NCI-H2196 (cell line): ENCODE measurements around the gene ITIH5.

Experiments used
- DNase-seq: peaks from one replicate; lab custom pipeline; 2025; ENCODE audit not compliant: unreplicated experiment; lab: John Stamatoyannopoulos, UW

ITIH5 gene

DNA sequence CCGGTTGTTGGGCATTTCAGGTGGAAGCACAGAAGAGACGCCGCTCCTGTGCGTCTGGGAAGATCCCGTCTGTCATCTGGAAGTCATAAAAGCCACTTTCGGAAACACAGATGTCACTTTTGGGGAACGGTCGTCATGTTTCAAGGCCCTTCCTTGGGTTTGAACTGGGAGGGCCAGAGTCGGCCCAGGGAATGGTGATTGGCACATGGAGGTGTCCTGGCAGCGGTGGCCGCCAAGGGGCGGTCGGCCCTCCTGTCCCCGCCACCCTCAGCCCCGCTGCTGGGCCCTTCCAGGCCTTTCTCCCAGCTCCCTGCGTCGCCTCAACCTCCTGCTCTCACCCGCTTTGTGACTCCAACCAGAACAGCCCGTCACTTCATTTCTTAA lies 140.8 kb downstream of the ITIH5 start:
- DNase-seq: no peak

DNA sequence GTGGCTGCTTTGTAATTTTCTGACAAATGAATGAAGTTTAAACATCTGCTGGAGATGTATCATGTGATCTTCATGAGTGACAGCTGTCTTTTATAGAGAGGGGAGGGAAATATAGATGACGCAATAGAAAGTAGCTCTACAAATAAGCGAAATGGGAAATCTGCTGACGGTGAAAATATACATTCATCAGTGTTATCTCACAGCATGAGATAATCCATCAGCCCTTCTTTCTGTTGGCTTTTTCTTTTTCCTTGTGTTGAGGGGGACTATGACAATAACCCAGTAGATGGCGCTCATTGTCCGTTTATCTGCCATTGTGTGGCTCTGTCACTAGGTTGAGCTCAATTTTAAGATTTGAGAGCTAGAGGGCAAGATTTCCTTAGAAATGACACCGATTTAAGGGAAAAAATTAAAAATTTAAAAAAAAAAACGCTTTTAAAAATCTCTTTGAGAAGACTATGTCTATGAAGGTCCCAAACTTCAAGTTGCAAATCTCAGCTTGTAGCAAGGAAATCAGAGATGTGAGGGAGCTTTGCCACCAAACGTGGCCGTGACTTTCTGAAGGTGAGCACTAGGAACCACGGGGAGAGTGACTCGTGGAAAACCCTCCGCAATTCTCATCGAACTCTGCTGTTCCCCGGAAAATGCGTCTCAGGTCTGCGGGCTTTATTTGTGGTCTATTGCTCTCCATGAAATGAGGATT lies 141.3 kb downstream of the ITIH5 start:
- peak; percentile 40 for DNase-seq

DNA sequence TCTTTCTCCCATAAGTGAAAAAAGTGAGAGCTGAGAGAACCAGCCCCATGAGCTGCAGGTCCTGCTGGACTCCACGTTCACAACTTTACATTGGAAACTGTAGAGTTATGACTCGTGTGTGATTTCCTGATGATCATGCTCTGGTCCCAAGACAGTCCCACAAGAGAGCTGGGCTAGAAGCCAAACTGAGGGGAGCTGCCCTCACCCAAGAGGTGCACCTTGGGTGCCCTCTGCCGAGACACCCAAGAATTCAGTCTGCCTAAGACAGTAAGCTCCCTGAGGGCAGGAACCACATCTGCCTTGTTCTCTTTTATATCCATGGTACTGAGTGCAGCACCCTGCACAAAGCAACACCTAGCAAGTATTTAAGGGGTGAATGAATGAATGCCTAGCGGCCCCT lies 143.1 kb downstream of the ITIH5 start:
- DNase-seq: no peak

DNA sequence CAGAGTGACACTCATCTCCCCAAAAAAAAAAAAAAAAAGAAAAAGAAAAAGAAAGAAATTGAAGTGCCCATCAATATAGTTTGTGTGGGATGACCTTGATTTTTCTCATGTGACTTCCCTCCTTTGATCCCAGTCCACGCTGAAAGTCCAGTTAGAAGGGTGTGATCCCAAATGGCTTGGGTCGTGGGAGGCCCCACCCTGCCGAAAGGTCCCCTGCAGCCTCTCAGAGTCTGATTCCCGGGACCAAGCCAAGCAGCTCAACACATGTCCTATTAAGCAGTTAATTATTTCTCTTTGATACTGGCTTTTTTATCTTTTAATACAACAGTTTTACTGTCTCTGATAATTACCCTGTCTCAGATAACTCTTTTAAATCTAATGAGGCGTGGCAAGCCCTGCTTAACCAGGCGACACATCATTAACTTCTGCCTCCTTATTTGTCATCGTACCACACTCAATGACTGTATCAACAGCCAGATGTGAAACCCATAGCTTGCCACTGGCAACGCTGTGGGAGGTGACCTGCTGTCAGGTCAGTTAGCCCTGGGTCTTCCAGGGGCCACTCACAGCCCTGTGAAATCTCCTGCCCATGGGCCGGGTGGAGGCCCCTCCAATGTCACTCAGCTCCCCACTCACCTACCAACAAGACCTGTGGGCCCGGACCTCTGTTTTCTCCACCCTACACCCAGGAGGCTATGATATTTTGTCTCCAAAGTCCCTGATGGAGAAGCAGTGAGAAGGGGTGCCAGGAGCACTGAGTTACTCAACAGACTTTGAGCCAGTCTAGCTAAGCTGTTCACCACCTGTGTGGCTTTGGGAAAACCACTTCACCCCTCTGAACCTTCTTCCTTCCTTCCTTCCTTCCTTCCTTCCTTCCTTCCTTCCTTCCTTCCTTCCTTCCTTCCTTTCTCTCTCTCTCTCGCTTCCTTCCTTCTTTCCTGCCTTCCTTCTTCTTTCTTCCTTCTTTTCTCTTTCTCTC lies 146.0 kb downstream of the ITIH5 start:
- no peak for DNase-seq

DNA sequence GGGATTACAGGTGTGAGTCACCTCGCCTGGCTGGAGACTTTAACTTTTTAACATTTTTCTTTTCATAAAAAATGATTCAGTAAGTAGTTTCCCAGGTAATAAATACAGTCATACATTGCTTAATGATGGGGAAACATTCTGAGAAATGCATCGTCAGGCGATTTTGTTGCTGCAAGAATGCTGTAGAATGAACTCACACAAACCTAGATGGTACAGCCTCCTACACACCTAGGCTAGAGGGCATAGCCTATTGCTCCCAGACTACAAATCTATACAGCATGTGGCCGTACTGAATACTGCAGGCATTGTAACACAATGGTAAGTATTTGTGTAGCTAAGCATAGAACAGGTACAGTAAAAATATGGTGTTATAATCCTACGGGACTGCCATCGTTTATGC lies 147.4 kb downstream of the ITIH5 start:
- no peak for DNase-seq

DNA sequence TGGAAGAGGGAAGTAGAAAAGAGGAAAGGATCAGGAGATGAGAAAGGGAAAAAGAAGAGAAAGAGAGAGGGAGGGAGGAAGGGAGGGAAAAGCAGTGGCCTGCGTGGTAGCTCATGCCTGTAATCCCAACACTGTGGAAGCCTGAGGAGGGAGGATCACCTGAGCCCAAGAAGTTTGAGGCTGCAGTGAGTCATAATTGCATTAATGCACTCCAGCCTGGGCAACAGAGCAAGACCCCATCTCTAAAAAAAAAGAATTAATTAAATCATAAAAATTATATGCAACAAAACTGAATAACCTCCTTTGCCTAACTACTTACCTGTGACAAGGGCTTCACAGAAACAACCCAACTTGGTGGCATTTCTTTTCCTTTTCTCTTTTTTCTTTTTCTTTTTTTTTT lies 148.1 kb downstream of the ITIH5 start:
- DNase-seq: no peak

DNA sequence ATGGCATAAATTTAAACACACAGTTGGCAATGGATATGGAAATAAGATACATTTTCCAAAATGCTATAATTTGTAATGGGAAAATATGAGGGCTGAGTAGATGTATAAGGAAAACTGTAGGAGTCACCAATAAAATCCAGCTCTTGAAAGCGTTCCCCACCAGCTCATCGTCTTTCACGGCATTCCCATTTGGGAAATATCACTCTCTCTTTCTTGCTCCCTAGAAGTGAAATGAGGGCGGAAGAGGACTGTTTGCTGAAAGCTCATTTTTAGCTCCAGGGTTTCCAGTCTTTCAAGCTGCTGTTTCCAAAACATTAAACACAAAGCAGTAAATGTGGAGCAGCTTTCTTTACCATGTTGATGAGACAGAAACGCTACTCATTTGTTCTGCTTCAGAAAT lies 151.3 kb downstream of the ITIH5 start:
- DNase-seq: no peak

DNA sequence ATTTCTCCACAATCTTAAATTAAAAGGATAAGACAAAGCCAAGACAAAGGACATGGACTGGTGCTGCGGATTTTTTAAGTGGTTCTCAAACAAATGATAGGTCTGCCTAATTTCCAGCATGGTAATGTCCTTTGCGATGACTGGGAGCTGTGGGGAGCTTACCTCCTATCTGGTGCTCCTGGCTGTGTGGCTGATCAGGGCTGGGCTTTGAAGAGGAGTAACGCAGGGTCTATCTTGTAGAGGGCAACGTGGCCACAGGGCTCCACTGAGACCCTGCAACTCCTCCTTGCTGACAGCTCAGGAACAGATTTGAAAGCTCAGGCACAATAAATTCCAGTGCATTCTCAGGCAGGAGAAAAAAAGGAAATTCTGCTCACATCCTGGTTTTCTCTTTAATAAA lies 152.8 kb downstream of the ITIH5 start:
- DNase-seq: no peak

DNA sequence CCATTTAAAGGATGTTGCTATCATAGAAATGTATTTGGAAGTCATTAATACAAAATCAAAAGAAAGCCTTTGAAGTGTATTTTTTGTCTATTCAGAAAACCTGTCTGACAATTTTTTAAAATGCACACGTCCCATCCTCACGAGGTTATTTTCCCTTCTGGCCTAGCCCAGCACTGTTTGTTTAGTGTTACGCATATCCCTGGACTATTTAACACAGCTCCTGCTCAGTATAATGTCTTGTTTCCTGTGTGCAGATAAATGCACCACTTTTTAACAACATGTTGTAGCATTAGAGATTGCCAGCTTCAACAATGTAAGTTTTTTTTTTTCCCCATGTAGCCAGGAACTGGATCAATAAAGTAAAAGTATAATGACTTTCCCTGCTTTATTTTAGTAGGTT lies 153.3 kb downstream of the ITIH5 start:
- no peak for DNase-seq

DNA sequence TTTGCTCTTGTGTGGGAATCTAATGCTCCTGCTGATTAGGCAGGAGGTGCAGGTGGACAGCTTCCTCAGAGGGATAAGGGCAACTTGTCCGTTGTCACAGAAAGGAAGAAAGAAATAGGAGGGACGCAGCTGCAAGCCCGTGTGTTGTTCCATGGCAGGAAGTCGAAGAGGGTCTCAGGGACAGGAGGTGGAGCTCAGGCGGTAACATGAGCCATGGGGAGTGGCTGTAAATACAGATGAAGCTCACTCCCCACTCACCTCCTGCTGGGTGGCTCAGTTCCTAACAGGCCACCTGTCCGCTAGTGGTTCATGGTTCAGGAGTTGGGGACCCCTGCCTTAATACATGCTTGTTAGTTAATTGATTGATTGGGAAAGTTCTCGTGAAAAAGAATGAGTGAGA lies 154.3 kb downstream of the ITIH5 start:
- DNase-seq: no peak

DNA sequence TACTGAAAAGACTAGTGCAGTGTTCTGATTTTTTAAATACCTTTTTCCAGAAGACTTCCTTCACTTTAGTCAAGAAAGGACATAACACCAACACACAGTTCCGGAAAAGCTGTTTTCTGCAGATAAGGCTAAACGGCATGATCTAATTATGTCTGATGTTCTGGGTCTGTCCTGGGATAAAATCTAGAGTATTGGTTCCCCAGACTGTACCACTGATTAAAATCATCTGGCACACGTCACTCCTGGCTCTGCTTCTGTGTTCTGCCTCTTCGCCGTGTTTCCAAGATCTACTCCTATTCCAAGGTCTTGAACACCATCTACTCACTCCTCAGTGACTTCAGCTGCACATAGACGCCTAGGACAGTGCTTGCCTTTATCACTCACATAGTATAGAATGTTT lies 155.2 kb downstream of the ITIH5 start:
- DNase-seq: no peak
